H9 (cell line): ENCODE results near the gene SLC13A1. TPM values are rescaled to one million over a fixed set of nuclear protein-coding genes. Genes with fewer than 3 reads are reported as not detected.

Experiments
- DNase-seq: peaks from one replicate; pipeline ENCODE4 v3.0.0-alpha.2; 2017
- H2AFZ ChIP-seq: one replicate; pipeline ENCODE4 v1.6.1; 2013; ENCODE audit warnings: mild to moderate bottlenecking, low read length, control low read depth, moderate library complexity
- H2AK5ac ChIP-seq: 2 replicates; pipeline ENCODE4 v1.6.1; 2013; ENCODE audit warnings: low read length, control low read depth, mixed read lengths; ENCODE audit not compliant: insufficient read length
- H2BK120ac ChIP-seq: one replicate; pipeline ENCODE4 v1.6.1; 2013; ENCODE audit warnings: low read depth, mild to moderate bottlenecking, low read length, control low read depth, inconsistent platforms; ENCODE audit not compliant: poor library complexity, severe bottlenecking
- H2BK12ac ChIP-seq: 2 replicates; pipeline ENCODE4 v1.6.1; 2013; ENCODE audit warnings: low read length, control low read depth, mixed read lengths, low read depth; ENCODE audit not compliant: insufficient read length
- H2BK15ac ChIP-seq: 2 replicates; pipeline ENCODE4 v1.6.1; 2013; ENCODE audit warnings: low read depth, low read length, control low read depth
- H2BK20ac ChIP-seq: one replicate; pipeline ENCODE4 v1.6.1; 2013; ENCODE audit warnings: low read depth, mild to moderate bottlenecking, low read length, control low read depth, inconsistent platforms; ENCODE audit not compliant: poor library complexity, severe bottlenecking
- H2BK5ac ChIP-seq: 2 replicates; pipeline ENCODE4 v1.6.1; 2013; ENCODE audit warnings: low read length, control low read depth, mixed read lengths; ENCODE audit not compliant: insufficient read length
- H3K14ac ChIP-seq: 2 replicates; pipeline ENCODE4 v1.6.1; 2013; ENCODE audit warnings: low read length, control low read depth; ENCODE audit not compliant: insufficient read depth
- H3K18ac ChIP-seq: 2 replicates; pipeline ENCODE4 v1.6.1; 2013; ENCODE audit warnings: low read depth, mild to moderate bottlenecking, mixed read lengths, low read length, control low read depth; ENCODE audit not compliant: insufficient read length
- H3K23ac ChIP-seq: 2 replicates; pipeline ENCODE4 v1.6.1; 2013; ENCODE audit warnings: low read length, control low read depth, mixed read lengths, low read depth; ENCODE audit not compliant: insufficient read length
- H3K23me2 ChIP-seq: 2 replicates; pipeline ENCODE4 v1.6.1; 2013; ENCODE audit warnings: low read depth, mild to moderate bottlenecking, mixed read lengths, low read length, control low read depth; ENCODE audit not compliant: insufficient read length, poor library complexity, severe bottlenecking
- H3K27ac ChIP-seq: 2 replicates; pipeline ENCODE4 v1.5.1; 2013; ENCODE audit warnings: low read length, control low read depth, mixed read lengths, low read depth; ENCODE audit not compliant: insufficient read length
- H3K27me3 ChIP-seq: 2 replicates; pipeline ENCODE4 v1.6.1; 2013; ENCODE audit warnings: low read length, control low read depth, inconsistent platforms; ENCODE audit not compliant: insufficient read depth
- H3K4ac ChIP-seq: 2 replicates; pipeline ENCODE4 v1.6.1; 2013; ENCODE audit warnings: low read depth, mild to moderate bottlenecking, control low read depth, inconsistent platforms, low read length, moderate library complexity
- H3K4me1 ChIP-seq: 2 replicates; pipeline ENCODE4 v1.6.1; 2013; ENCODE audit warnings: low read length, control low read depth, inconsistent platforms; ENCODE audit not compliant: insufficient read depth
- H3K4me2 ChIP-seq: 2 replicates; pipeline ENCODE4 v1.6.1; 2013; ENCODE audit warnings: low read length, control low read depth, mixed read lengths; ENCODE audit not compliant: insufficient read length, insufficient read depth
- H3K56ac ChIP-seq: 2 replicates; pipeline ENCODE4 v1.6.1; 2013; ENCODE audit warnings: low read depth, mild to moderate bottlenecking, mixed read lengths, low read length, control low read depth; ENCODE audit not compliant: insufficient read length
- H3K79me1 ChIP-seq: 2 replicates; pipeline ENCODE4 v1.6.1; 2013; ENCODE audit warnings: low read depth, mild to moderate bottlenecking, moderate library complexity, low read length, control low read depth, inconsistent platforms; ENCODE audit not compliant: insufficient read depth, poor library complexity, severe bottlenecking
- H3K79me2 ChIP-seq: 2 replicates; pipeline ENCODE4 v1.6.1; 2013; ENCODE audit warnings: low read length, control low read depth, inconsistent platforms; ENCODE audit not compliant: insufficient read depth
- H3K9ac ChIP-seq: 2 replicates; pipeline ENCODE4 v1.6.1; 2013; ENCODE audit warnings: low read length, control low read depth, mixed read lengths; ENCODE audit not compliant: insufficient read length; ENCODE audit errors: extremely low read depth
- H3K9me3 ChIP-seq: one replicate; pipeline ENCODE4 v1.6.1; 2013; ENCODE audit warnings: low read depth, low read length, inconsistent platforms; ENCODE audit not compliant: control insufficient read depth
- H3T11ph ChIP-seq: one replicate; pipeline ENCODE4 v1.6.1; 2013; ENCODE audit warnings: mild to moderate bottlenecking, low read length, control low read depth, inconsistent platforms
- H4K20me1 ChIP-seq: one replicate; pipeline ENCODE4 v1.6.1; 2013; ENCODE audit not compliant: control insufficient read depth, insufficient read length, insufficient read depth
- H4K5ac ChIP-seq: 2 replicates; pipeline ENCODE4 v1.6.1; 2013; ENCODE audit warnings: low read depth, mild to moderate bottlenecking, mixed read lengths, low read length, control low read depth; ENCODE audit not compliant: insufficient read length
- H4K8ac ChIP-seq: replicated peaks from 2 replicates; pipeline ENCODE4 v1.6.1; 2013; ENCODE audit warnings: low read length, control low read depth, mixed read lengths, low read depth; ENCODE audit not compliant: insufficient read length
- H4K91ac ChIP-seq: 2 replicates; pipeline ENCODE4 v1.6.1; 2013; ENCODE audit warnings: low read depth, mild to moderate bottlenecking, moderate library complexity, mixed read lengths, low read length, control low read depth; ENCODE audit not compliant: insufficient read length
- H3K27ac Mint-ChIP-seq, 3 experiments: 2 replicates in 2 of 3; 3 replicates in 1 of 3; pipeline ENCODE4 v1.8.0; 2020 to 2021; ENCODE audit warnings: mixed read lengths in 3 of 3, mild to moderate bottlenecking in 1 of 3, moderate library complexity in 1 of 3
- H3K27me3 Mint-ChIP-seq: 2 replicates; pipeline ENCODE4 v1.8.0; 2021; ENCODE audit warnings: low read depth, mild to moderate bottlenecking, moderate library complexity, mixed read lengths
- H3K36me3 Mint-ChIP-seq, 3 experiments: 2 replicates in 2 of 3; 3 replicates in 1 of 3; pipeline ENCODE4 v1.8.0; 2020 to 2021; ENCODE audit warnings: low read depth in 3 of 3, mixed read lengths in 3 of 3; ENCODE audit not compliant: insufficient read depth in 1 of 3
- H3K4me1 Mint-ChIP-seq, 2 experiments: 2 replicates each; pipeline ENCODE4 v1.8.0; 2020; ENCODE audit warnings: mixed read lengths in 2 of 2
- H3K4me3 Mint-ChIP-seq, 2 experiments: 2 replicates in 1 of 2; 3 replicates in 1 of 2; pipeline ENCODE4 v1.8.0; 2020 to 2021; ENCODE audit warnings: mild to moderate bottlenecking in 2 of 2, mixed read lengths in 2 of 2, moderate library complexity in 1 of 2
- H3K9me3 Mint-ChIP-seq, 2 experiments: 2 replicates in 1 of 2; 3 replicates in 1 of 2; pipeline ENCODE4 v1.8.0; 2020; ENCODE audit warnings: mild to moderate bottlenecking in 2 of 2, mixed read lengths in 2 of 2, moderate library complexity in 1 of 2
- CTCF ChIP-seq: fragments of 200-600 bp; sonication (generic); conservative IDR thresholded peaks from 3 replicates; pipeline ENCODE4 v1.8.0; 2021; ENCODE audit warnings: antibody characterized with exemption, mild to moderate bottlenecking
- WGBS: extraction: QIAGEN DNeasy Blood & Tissue Kit; methylation state at CpG from one replicate; pipeline ENCODE4 v1.1.7; 2013; ENCODE audit warnings: missing lambda C conversion rate, low lambda C conversion rate, mixed read lengths; ENCODE audit not compliant: insufficient read length; ENCODE audit errors: extremely low coverage; 5-methylcytosine and 5-hydroxymethylcytosine counted together
- total RNA-seq: library from RNA; stranded (reverse); gene quantifications from 2 replicates; pipeline ENCODE4 v1.2.1, GENCODE V29; 2021

Gene SLC13A1
- total RNA-seq, 1 experiment from 2014 or later, result not detected

GRCh38 chr7:123169065-123169464 is 30.7 kb downstream of the SLC13A1 start:
- Mint-ChIP-seq H3K9me3 (no peaks in the 10 kb centered on the region), H3K27me3 (no peaks in the 10 kb centered on the region), H3K4me3 (no peak overlapping the region), H3K36me3 (no peaks in the 10 kb centered on the region), H3K27ac (no peak overlapping the region), H3K4me1 (no peaks in the 10 kb centered on the region)
- no peak overlapping the region for H2AFZ ChIP-seq
- H3K27ac ChIP-seq, result no peak overlapping the region
- no peaks in the 10 kb centered on the region for H3K9me3 ChIP-seq
- no peak overlapping the region for H2BK12ac ChIP-seq
- no peak overlapping the region for H4K8ac ChIP-seq
- no peak overlapping the region for H2BK15ac ChIP-seq
- no peak overlapping the region for H4K91ac ChIP-seq
- no peak overlapping the region for H3K18ac ChIP-seq
- H3K14ac ChIP-seq, result no peak overlapping the region
- no peaks in the 10 kb centered on the region for H3K79me2 ChIP-seq
- no peak overlapping the region for H3K4ac ChIP-seq
- no peaks in the 10 kb centered on the region for H3K4me1 ChIP-seq
- no peaks in the 10 kb centered on the region for H3K79me1 ChIP-seq
- no peak overlapping the region for H3T11ph ChIP-seq
- H3K56ac ChIP-seq, result no peak overlapping the region
- no peak overlapping the region for H3K4me2 ChIP-seq
- no peak overlapping the region for H2BK120ac ChIP-seq
- no peak for DNase-seq
- H3K27me3 ChIP-seq, result no peaks in the 10 kb centered on the region
- no peak overlapping the region for H3K23ac ChIP-seq
- no peak overlapping the region for H2BK5ac ChIP-seq
- H4K5ac ChIP-seq, result no peak overlapping the region
- no CpG with 5 or more reads among the region's 8 CpGs for WGBS
- H2AK5ac ChIP-seq, result no peak overlapping the region
- TF ChIP-seq CTCF, result no peak
- H3K9ac ChIP-seq, result no peak overlapping the region
- H4K20me1 ChIP-seq, result no peaks in the 10 kb centered on the region
- no peak overlapping the region for H2BK20ac ChIP-seq
- H3K23me2 ChIP-seq, result no peaks in the 10 kb centered on the region
